Fibroblast of lung (primary cell): Measurements from ENCODE around the gene COX4I1. TPM values are rescaled to one million over a fixed set of nuclear protein-coding genes. Genes with fewer than 3 reads are reported as not detected.

Experiments used
- DNase-seq, 2 donors: peaks; one replicate each; pipeline versions ENCODE4 v3.0.0 to v3.0.0-alpha.2; 2010; ENCODE audit warnings: low read depth in 2 of 2
- H2AFZ ChIP-seq: 2 replicates; pipeline ENCODE4 v1.5.1; 2012; ENCODE audit warnings: low read length, control low read depth, inconsistent platforms
- H3K27ac ChIP-seq: 2 replicates; pipeline ENCODE4 v1.5.1; 2011; ENCODE audit warnings: low read length, control low read depth; ENCODE audit not compliant: insufficient read depth
- H3K27me3 ChIP-seq: 2 replicates; pipeline ENCODE4 v1.5.1; 2011; ENCODE audit warnings: mild to moderate bottlenecking, low read length; ENCODE audit not compliant: control insufficient read depth, insufficient read depth
- H3K36me3 ChIP-seq: 2 replicates; pipeline ENCODE4 v1.5.1; 2011; ENCODE audit warnings: low read length; ENCODE audit not compliant: control insufficient read depth, insufficient read depth
- H3K4me1 ChIP-seq: 2 replicates; pipeline ENCODE4 v1.5.1; 2011; ENCODE audit warnings: low read length; ENCODE audit not compliant: control insufficient read depth, insufficient read depth; ENCODE audit errors: extremely low read depth
- H3K4me2 ChIP-seq: 2 replicates; pipeline ENCODE4 v1.5.1; 2011; ENCODE audit warnings: low read length, control low read depth; ENCODE audit not compliant: insufficient read depth; ENCODE audit errors: extremely low read depth
- H3K4me3 ChIP-seq, 4 experiments: fragments of 200-600 bp in 1 of 4; sonication (generic) in 1 of 4; replicated peaks in 1 of 4; 2 replicates each; pipeline ENCODE4 v1.5.1; 2011 to 2016; ENCODE audit warnings: low read length in 4 of 4, low read depth in 3 of 4, mild to moderate bottlenecking in 3 of 4, control low read depth in 2 of 4, inconsistent platforms in 1 of 4, mixed read lengths in 1 of 4; ENCODE audit not compliant: insufficient read depth in 1 of 4; ENCODE audit errors: control extremely low read depth in 1 of 4
- H3K79me2 ChIP-seq: 2 replicates; pipeline ENCODE4 v1.5.1; 2012; ENCODE audit warnings: mild to moderate bottlenecking, low read length, inconsistent platforms; ENCODE audit not compliant: control insufficient read depth, insufficient read depth
- H3K9ac ChIP-seq: 2 replicates; pipeline ENCODE4 v1.5.1; 2011; ENCODE audit warnings: mild to moderate bottlenecking, low read length, control low read depth; ENCODE audit not compliant: insufficient read depth
- H3K9me3 ChIP-seq: 2 replicates; pipeline ENCODE4 v1.5.1; 2012; ENCODE audit warnings: low read depth, low read length; ENCODE audit not compliant: control insufficient read depth, insufficient read depth
- H4K20me1 ChIP-seq: 2 replicates; pipeline ENCODE4 v1.5.1; 2011; ENCODE audit warnings: low read length; ENCODE audit not compliant: control insufficient read depth, insufficient read depth; ENCODE audit errors: extremely low read depth
- EZH2 ChIP-seq: IDR thresholded peaks from 2 replicates; pipeline ENCODE4 v1.5.1; 2012; ENCODE audit warnings: low read length, control low read depth, mild to moderate bottlenecking; ENCODE audit errors: missing control alignments
- polyA plus RNA-seq, 2 donors: library from polyadenylated mRNA; depleted of rRNA in 1 of 2; stranded (reverse) in 1 of 2; unstranded in 1 of 2; fragments of >200 nt; gene quantifications; 2 replicates each; pipeline ENCODE4 v1.2.1, GENCODE V29; 2011 to 2012; ENCODE audit warnings: missing spikeins in 1 of 2
- total RNA-seq: library from RNA; depleted of rRNA; stranded (reverse); fragments of >200 nt; gene quantifications from 2 replicates; pipeline ENCODE4 v1.2.1, GENCODE V29; 2014
- TF ChIP-seq, protein P1 (sequence below), 2 donors: IDR thresholded peaks in 1 of 2; conservative IDR thresholded peaks in 1 of 2; 1 replicate in 1 of 2; 2 replicates in 1 of 2; pipeline ENCODE4 v1.5.1; 2011 to 2012; ENCODE audit warnings: low read length in 2 of 2, control low read depth in 1 of 2, inconsistent platforms in 1 of 2, low read depth in 1 of 2, mild to moderate bottlenecking in 1 of 2

The COX4I1 gene
- total and polyA plus RNA-seq, 2 donors (not counting 1 experiment from before 2014, with no cell fraction given), result 442 to 653 TPM

DNA sequence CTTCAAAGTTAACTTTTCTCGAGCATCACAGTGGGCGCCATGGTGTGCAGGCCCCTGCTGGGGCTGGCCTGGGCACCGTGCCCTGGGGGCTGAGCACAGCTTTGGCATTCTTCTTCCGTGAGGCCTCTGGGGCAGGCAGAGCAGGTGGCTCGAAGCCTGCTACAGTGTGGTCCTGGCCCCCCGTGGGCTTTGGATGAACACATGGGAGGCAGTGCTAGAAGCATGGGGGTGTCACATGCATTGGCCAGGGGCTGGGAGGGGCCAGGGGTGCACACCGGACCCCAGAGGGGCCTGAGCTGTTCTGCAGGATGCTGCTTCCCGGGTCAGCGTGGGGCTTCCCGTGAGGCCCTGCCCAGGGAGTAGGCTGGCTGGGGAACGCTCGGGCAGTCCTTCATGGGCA is 36.5 kb upstream of the COX4I1 start:
- H4K20me1 ChIP-seq, result no peaks in the 10 kb centered on the region
- H3K4me3 ChIP-seq, result no peak overlapping the region
- no peak overlapping the region for H2AFZ ChIP-seq
- H3K79me2 ChIP-seq, result no peaks in the 10 kb centered on the region
- no peak for DNase-seq
- no peaks in the 10 kb centered on the region for H3K36me3 ChIP-seq
- no peak overlapping the region for H3K27ac ChIP-seq
- H3K27me3 ChIP-seq, result no peaks in the 10 kb centered on the region
- H3K4me1 ChIP-seq, result peaks cover 10% of the 10 kb centered on the region
- no peak overlapping the region for H3K4me2 ChIP-seq
- H3K9me3 ChIP-seq, result no peaks in the 10 kb centered on the region
- no peak for TF ChIP-seq EZH2
- TF ChIP-seq, protein P1, sequence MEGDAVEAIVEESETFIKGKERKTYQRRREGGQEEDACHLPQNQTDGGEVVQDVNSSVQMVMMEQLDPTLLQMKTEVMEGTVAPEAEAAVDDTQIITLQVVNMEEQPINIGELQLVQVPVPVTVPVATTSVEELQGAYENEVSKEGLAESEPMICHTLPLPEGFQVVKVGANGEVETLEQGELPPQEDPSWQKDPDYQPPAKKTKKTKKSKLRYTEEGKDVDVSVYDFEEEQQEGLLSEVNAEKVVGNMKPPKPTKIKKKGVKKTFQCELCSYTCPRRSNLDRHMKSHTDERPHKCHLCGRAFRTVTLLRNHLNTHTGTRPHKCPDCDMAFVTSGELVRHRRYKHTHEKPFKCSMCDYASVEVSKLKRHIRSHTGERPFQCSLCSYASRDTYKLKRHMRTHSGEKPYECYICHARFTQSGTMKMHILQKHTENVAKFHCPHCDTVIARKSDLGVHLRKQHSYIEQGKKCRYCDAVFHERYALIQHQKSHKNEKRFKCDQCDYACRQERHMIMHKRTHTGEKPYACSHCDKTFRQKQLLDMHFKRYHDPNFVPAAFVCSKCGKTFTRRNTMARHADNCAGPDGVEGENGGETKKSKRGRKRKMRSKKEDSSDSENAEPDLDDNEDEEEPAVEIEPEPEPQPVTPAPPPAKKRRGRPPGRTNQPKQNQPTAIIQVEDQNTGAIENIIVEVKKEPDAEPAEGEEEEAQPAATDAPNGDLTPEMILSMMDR (conservative IDR thresholded peaks at IDR 0.05 in 1 of 2, IDR thresholded peaks at IDR 0.05 in 1 of 2; ENCODE audit: low read depth in 1 of 2, low read length in 2 of 2), result no peak
- H3K9ac ChIP-seq, result no peak overlapping the region

DNA sequence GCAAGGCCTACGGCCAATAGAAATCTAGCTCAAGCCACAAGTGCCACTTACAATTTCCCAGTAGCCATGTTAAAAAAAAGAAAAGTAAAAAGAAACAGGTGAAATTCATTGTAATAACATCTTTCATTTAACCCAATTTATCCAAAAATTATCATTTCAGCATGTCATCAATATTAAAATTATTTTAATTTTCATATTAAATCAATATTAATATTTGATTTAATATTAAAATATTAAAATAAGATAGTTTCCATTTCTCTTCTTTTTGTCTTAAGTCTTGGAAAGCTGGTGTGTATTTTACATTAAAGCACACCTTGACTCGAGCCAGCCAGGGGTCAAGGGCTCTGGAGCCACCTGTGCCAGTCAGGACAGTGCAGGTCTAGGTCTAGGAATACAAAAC is 35.9 kb upstream of the COX4I1 start:
- Histone ChIP-seq H2AFZ (no peak overlapping the region), H3K36me3 (no peaks in the 10 kb centered on the region), H3K79me2 (no peaks in the 10 kb centered on the region), H3K4me3 (no peak overlapping the region), H3K27me3 (no peaks in the 10 kb centered on the region), H3K4me2 (no peak overlapping the region), H3K27ac (no peak overlapping the region), H3K9me3 (no peaks in the 10 kb centered on the region), H4K20me1 (no peaks in the 10 kb centered on the region), H3K4me1 (peaks cover 9% of the 10 kb centered on the region), H3K9ac (no peak overlapping the region)
- no peak for DNase-seq
- TF ChIP-seq EZH2, result no peak
- TF ChIP-seq, protein P1 (conservative IDR thresholded peaks at IDR 0.05 in 1 of 2, IDR thresholded peaks at IDR 0.05 in 1 of 2; ENCODE audit: low read depth in 1 of 2, low read length in 2 of 2), result no peak

DNA sequence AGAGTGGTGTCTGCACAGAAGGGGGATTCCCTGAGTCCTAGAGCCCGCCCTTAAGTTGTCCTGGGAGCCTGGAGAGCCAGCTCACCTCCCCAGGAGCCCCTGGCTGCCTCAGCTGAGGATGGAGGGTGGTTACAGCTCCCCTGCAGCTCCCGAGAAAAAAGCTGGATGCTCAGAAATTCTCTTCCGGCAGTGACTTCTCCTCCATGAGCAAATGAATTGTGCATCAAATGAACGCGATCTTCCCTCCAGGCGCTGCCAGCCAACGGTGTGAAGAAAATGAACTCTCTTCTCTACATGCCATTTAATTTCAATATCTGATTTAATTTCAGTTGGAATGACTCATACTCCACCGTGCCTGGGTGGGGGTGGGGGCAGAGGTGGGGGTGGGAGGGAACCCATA is 34.3 kb upstream of the COX4I1 start:
- Histone ChIP-seq H3K4me1 (peaks cover 9% of the 10 kb centered on the region), H3K36me3 (no peaks in the 10 kb centered on the region), H2AFZ (no peak overlapping the region), H3K27me3 (no peaks in the 10 kb centered on the region), H3K4me2 (no peak overlapping the region), H3K4me3 (no peak overlapping the region), H3K9ac (no peak overlapping the region), H3K9me3 (no peaks in the 10 kb centered on the region), H3K27ac (no peak overlapping the region), H4K20me1 (no peaks in the 10 kb centered on the region), H3K79me2 (no peaks in the 10 kb centered on the region)
- no peak for DNase-seq
- no peak for TF ChIP-seq EZH2
- TF ChIP-seq, protein P1 (conservative IDR thresholded peaks at IDR 0.05 in 1 of 2, IDR thresholded peaks at IDR 0.05 in 1 of 2; ENCODE audit: low read depth in 1 of 2, low read length in 2 of 2), result no peak
